Measurements from ENCODE around the gene TMEM9B. TPM values are rescaled to one million over a fixed set of nuclear protein-coding genes. Genes with fewer than 3 reads are reported as not detected.

Gene TMEM9B
- polyA plus RNA-seq, 1 of the 3 experiments (the other 2 are of a cell fraction), result 21.8 TPM

DNA sequence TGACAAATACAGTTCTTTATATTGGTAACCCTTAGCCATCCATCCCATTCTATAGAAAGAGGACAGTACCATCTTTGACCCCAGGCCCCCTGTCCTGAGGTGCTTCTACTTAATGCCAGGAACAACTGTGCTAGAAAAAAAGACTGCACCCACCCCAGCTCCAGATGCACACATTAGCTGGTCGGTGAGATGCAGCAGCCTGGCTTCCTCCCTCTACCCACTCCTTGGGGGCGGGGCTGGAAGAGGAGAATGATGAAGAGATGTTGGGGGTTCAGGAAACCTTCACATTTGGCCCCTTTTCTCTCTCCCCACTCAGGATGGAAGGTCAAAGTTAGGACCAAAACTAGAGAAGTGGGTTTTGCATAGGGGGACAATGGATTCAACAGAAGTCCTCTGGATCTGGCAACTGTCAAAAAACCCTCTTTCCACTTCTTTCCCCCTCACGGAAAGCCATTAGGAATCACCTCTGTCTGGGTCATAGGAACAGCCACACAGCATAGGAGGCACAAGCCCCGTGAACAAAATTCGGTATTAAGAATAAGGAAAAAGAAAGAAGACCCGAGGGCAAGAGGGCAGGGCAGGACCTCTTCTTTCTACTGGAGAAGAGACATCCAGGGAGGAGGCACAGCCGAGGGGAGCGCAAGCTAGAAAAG, 38.8 kb upstream of the TMEM9B start:
- ChIA-PET POLR2A (no interaction called here), CTCF (interaction anchor here (1.2 to 2.1 kb wide), 4 partner anchors 12 to 135 kb away, joined by 3 to 8 read pairs (median 5); no protein-coding TSS in a partner anchor)
- H3K36me3 ChIP-seq (replicated peaks in 1 of 2; ENCODE audit: control insufficient read depth in 1 of 2, insufficient read depth in 2 of 2, low read length in 1 of 2), result no peaks in the 10 kb centered on the region
- H2AFZ ChIP-seq (ENCODE audit: low read depth), result peak overlapping the region; percentile 92
- 26% methylated on average over 7 of the region's 8 CpGs for WGBS (ENCODE audit: low lambda C conversion rate)
- H3K79me2 ChIP-seq (ENCODE audit: insufficient read depth), result peaks cover 6% of the 10 kb centered on the region; the same call in 1 of the 2 replicates
- TF ChIP-seq EZH2phosphoT487 (IDR thresholded peaks at IDR 0.05; ENCODE audit: borderline replicate concordance, low read depth) (no peak), FOXJ3 (CRISPR knock-in tag; IDR thresholded peaks at IDR 0.05) (no peak), SIN3A (IDR thresholded peaks at IDR 0.05; ENCODE audit: borderline replicate concordance, low read depth, low read length) (no peak), GATA2 (CRISPR knock-in tag; IDR thresholded peaks at IDR 0.05) (no peak)
- peaks cover 7 to 8% of the 10 kb centered on the region in 2 experiments; a peak in 2 of 4 replicates for H3K4me1 ChIP-seq (ENCODE audit: control insufficient read depth in 1 of 2, insufficient read depth in 2 of 2, low read depth in 1 of 2, low read length in 1 of 2)
- peak overlapping the region; percentile 54 to 65 for H3K4me3 ChIP-seq (ENCODE audit: low read depth in 2 of 2, low read length in 1 of 2)
- peaks cover 8% of the 10 kb centered on the region; the same call in 1 of the 2 replicates for H3K27me3 ChIP-seq (ENCODE audit: insufficient read depth)
- H3K9me2 ChIP-seq, result no peaks in the 10 kb centered on the region
- H3K9ac ChIP-seq, result peak overlapping the region; percentile 62; the same call in 1 of the 2 replicates
- no peak overlapping the region for H3K27ac ChIP-seq (ENCODE audit: low read depth in 2 of 2, low read length in 1 of 2)
- no peaks in the 10 kb centered on the region for H4K20me1 ChIP-seq (ENCODE audit: insufficient read depth)
- peak overlapping the region; percentile 89 for H3K4me2 ChIP-seq
- H3F3A ChIP-seq (replicated peaks; ENCODE audit: insufficient read depth), result peaks cover 22% of the 10 kb centered on the region
- no peaks in the 10 kb centered on the region for H3K9me3 ChIP-seq
- DNase-seq, result no peak

DNA sequence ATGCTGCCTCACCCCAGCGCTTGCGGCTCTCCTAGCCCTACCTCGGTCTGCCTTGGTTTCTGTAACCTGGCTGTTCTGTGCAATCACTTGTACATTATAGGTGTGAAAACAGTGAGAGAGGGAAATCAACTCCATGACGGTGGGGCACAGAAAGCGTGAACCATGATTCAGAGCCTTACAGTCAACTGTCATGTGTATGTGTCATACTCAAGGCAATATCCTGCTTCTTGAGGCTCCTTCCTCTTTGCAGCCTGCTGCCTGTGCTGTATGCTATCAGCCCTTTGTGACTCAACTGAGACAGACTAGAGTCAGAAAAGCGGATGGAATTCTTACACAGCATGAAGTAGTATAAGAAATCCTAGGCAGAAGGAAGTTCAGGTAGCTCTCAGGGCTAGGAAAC, 37.5 kb upstream of the TMEM9B start:
- Histone ChIP-seq H4K20me1 (ENCODE audit: insufficient read depth) (no peaks in the 10 kb centered on the region), H3K4me1 (ENCODE audit: control insufficient read depth in 1 of 2, insufficient read depth in 2 of 2, low read depth in 1 of 2, low read length in 1 of 2) (peaks cover 7 to 8% of the 10 kb centered on the region in 2 experiments; a peak in 2 of 4 replicates), H3K79me2 (ENCODE audit: insufficient read depth) (peaks cover 6% of the 10 kb centered on the region; the same call in 1 of the 2 replicates), H3K27ac (ENCODE audit: low read depth in 2 of 2, low read length in 1 of 2) (peak overlapping the region in 1 of 2 experiments; percentile 19; a peak in 2 of 4 replicates), H2AFZ (ENCODE audit: low read depth) (no peak overlapping the region), H3K36me3 (replicated peaks in 1 of 2; ENCODE audit: control insufficient read depth in 1 of 2, insufficient read depth in 2 of 2, low read length in 1 of 2) (no peaks in the 10 kb centered on the region), H3K9me3 (no peaks in the 10 kb centered on the region), H3K27me3 (ENCODE audit: insufficient read depth) (peaks cover 8% of the 10 kb centered on the region; the same call in 1 of the 2 replicates), H3F3A (replicated peaks; ENCODE audit: insufficient read depth) (peaks cover 22% of the 10 kb centered on the region), H3K9me2 (no peaks in the 10 kb centered on the region), H3K9ac (no peak overlapping the region), H3K4me2 (peak overlapping the region; percentile 41; the same call in 1 of the 2 replicates), H3K4me3 (ENCODE audit: low read depth in 2 of 2, low read length in 1 of 2) (no peak overlapping the region)
- POLR2A ChIA-PET, result no interaction called here
- WGBS (ENCODE audit: low lambda C conversion rate), result 67% methylated on average over 6 of the region's 6 CpGs
- TF ChIP-seq TCF12 (IDR thresholded peaks at IDR 0.05) (no peak), FOSL2 (IDR thresholded peaks at IDR 0.05; ENCODE audit: borderline replicate concordance, low read depth) (peak; percentile 28; the same call in 1 of the 2 replicates), GATA2 (CRISPR knock-in tag; IDR thresholded peaks at IDR 0.05) (no peak), EP300 (IDR thresholded peaks at IDR 0.05; ENCODE audit: borderline replicate concordance in 1 of 2, low read depth in 1 of 2, low read length in 1 of 2) (no peak), JUND (IDR thresholded peaks at IDR 0.05) (no peak), RAD21 (IDR thresholded peaks at IDR 0.05; ENCODE audit: low read length) (no peak), SIN3A (IDR thresholded peaks at IDR 0.05; ENCODE audit: borderline replicate concordance, low read depth, low read length) (no peak)
- TF ChIP-seq, protein P1, sequence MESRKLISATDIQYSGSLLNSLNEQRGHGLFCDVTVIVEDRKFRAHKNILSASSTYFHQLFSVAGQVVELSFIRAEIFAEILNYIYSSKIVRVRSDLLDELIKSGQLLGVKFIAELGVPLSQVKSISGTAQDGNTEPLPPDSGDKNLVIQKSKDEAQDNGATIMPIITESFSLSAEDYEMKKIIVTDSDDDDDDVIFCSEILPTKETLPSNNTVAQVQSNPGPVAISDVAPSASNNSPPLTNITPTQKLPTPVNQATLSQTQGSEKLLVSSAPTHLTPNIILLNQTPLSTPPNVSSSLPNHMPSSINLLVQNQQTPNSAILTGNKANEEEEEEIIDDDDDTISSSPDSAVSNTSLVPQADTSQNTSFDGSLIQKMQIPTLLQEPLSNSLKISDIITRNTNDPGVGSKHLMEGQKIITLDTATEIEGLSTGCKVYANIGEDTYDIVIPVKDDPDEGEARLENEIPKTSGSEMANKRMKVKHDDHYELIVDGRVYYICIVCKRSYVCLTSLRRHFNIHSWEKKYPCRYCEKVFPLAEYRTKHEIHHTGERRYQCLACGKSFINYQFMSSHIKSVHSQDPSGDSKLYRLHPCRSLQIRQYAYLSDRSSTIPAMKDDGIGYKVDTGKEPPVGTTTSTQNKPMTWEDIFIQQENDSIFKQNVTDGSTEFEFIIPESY (IDR thresholded peaks at IDR 0.05; ENCODE audit: borderline replicate concordance, low read depth), result no peak
- TF ChIP-seq, protein P2, sequence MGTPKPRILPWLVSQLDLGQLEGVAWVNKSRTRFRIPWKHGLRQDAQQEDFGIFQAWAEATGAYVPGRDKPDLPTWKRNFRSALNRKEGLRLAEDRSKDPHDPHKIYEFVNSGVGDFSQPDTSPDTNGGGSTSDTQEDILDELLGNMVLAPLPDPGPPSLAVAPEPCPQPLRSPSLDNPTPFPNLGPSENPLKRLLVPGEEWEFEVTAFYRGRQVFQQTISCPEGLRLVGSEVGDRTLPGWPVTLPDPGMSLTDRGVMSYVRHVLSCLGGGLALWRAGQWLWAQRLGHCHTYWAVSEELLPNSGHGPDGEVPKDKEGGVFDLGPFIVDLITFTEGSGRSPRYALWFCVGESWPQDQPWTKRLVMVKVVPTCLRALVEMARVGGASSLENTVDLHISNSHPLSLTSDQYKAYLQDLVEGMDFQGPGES (IDR thresholded peaks at IDR 0.05; ENCODE audit: low read depth, low read length), result no peak
- TF ChIP-seq, protein P3, sequence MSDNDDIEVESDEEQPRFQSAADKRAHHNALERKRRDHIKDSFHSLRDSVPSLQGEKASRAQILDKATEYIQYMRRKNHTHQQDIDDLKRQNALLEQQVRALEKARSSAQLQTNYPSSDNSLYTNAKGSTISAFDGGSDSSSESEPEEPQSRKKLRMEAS (IDR thresholded peaks at IDR 0.05; ENCODE audit: low read depth), result peak; percentile 72; the same call in 1 of the 2 replicates
- no peak for DNase-seq
- CTCF ChIA-PET, result interaction anchor here (1.8 to 2.1 kb wide), 2 partner anchors 14 to 87 kb away, joined by 5 read pairs; no protein-coding TSS in a partner anchor
